IMR-90 (cell line): ENCODE measurements around the gene HEXIM1. TPM values are rescaled to one million over a fixed set of nuclear protein-coding genes. Genes with fewer than 3 reads are reported as not detected.

Source experiments
- ATAC-seq: fragments of 200-7000 bp; cut with Tn5 transposase; 2 replicates; pipeline ENCODE4 v1.9.1; 2020; ENCODE audit warnings: low read depth, mild to moderate bottlenecking, moderate library complexity
- BruUV-seq: library from RNA; stranded (reverse); fragments of 400-500 nt; replicated peaks from 2 replicates; lab custom pipeline; 2021; lab: Mats Ljungman, UMichigan
- CTCF ChIA-PET: fragments of 300-600 bp; formaldehyde crosslinking; extraction: SDS; loops from one replicate; lab custom pipeline; 2021; ENCODE audit warnings: antibody characterized with exemption; lab: Yijun Ruan, JAX
- POLR2A ChIA-PET: fragments of 300-600 bp; sonication (Branson Sonifier 250); formaldehyde crosslinking; loops from one replicate; lab custom pipeline; 2022; ENCODE audit warnings: antibody characterized with exemption; ENCODE audit not compliant: unreplicated experiment; lab: Charles Lee
- DNase-seq: peaks from one replicate; pipeline ENCODE4 v3.0.0; 2013
- H2AFZ ChIP-seq: replicated peaks from 2 replicates; pipeline ENCODE3; 2013; ENCODE audit warnings: low read length, mild to moderate bottlenecking; ENCODE audit not compliant: poor library complexity
- H2AK5ac ChIP-seq: 2 replicates; pipeline ENCODE4 v1.6.1; 2013; ENCODE audit warnings: low read depth, low read length, inconsistent platforms
- H2AK9ac ChIP-seq: replicated peaks from 2 replicates; pipeline ENCODE3; 2013; ENCODE audit warnings: mild to moderate bottlenecking, low read depth, low read length, moderate library complexity; ENCODE audit not compliant: poor library complexity
- H2BK120ac ChIP-seq: 2 replicates; pipeline ENCODE4 v1.6.1; 2013; ENCODE audit warnings: low read depth, low read length, inconsistent platforms
- H2BK15ac ChIP-seq: 3 replicates; pipeline ENCODE4 v1.6.1; 2013; ENCODE audit warnings: low read depth, low read length, inconsistent platforms
- H2BK20ac ChIP-seq: 2 replicates; pipeline ENCODE4 v1.6.1; 2013; ENCODE audit warnings: low read depth, mild to moderate bottlenecking, inconsistent platforms, low read length, moderate library complexity
- H2BK5ac ChIP-seq: 2 replicates; pipeline ENCODE4 v1.6.1; 2013; ENCODE audit warnings: mild to moderate bottlenecking, low read depth, low read length, inconsistent platforms; ENCODE audit not compliant: poor library complexity, severe bottlenecking
- H3K14ac ChIP-seq: replicated peaks from 2 replicates; pipeline ENCODE4 v1.6.1; 2013; ENCODE audit warnings: low read depth, low read length, inconsistent platforms
- H3K18ac ChIP-seq: 2 replicates; pipeline ENCODE4 v1.6.1; 2013; ENCODE audit warnings: low read depth, low read length, control low read depth
- H3K23ac ChIP-seq: 2 replicates; pipeline ENCODE4 v1.6.1; 2013; ENCODE audit warnings: low read depth, low read length, inconsistent platforms
- H3K27ac ChIP-seq: 2 replicates; pipeline ENCODE4 v1.5.1; 2013; ENCODE audit warnings: mild to moderate bottlenecking, control low read depth, low read length; ENCODE audit not compliant: insufficient read depth
- H3K27me3 ChIP-seq: 2 replicates; pipeline ENCODE4 v1.6.1; 2013; ENCODE audit warnings: low read length; ENCODE audit not compliant: control insufficient read depth, insufficient read depth
- H3K36me3 ChIP-seq: 2 replicates; pipeline ENCODE4 v1.6.1; 2013; ENCODE audit warnings: low read length, mixed read lengths; ENCODE audit not compliant: control insufficient read depth, insufficient read depth
- H3K4ac ChIP-seq: 2 replicates; pipeline ENCODE4 v1.6.1; 2013; ENCODE audit warnings: low read depth, low read length, inconsistent platforms
- H3K4me1 ChIP-seq: 2 replicates; pipeline ENCODE4 v1.6.1; 2013; ENCODE audit warnings: low read length, mixed read lengths; ENCODE audit not compliant: control insufficient read depth, insufficient read depth
- H3K4me2 ChIP-seq: 2 replicates; pipeline ENCODE4 v1.6.1; 2013; ENCODE audit warnings: low read depth, mild to moderate bottlenecking, control low read depth, low read length, moderate library complexity
- H3K4me3 ChIP-seq: 2 replicates; pipeline ENCODE4 v1.5.1; 2013; ENCODE audit warnings: low read depth, mild to moderate bottlenecking, control low read depth, low read length, moderate library complexity; ENCODE audit not compliant: insufficient read depth
- H3K56ac ChIP-seq: 2 replicates; pipeline ENCODE4 v1.6.1; 2013; ENCODE audit warnings: low read length, inconsistent platforms; ENCODE audit not compliant: insufficient read depth; ENCODE audit errors: extremely low read depth
- H3K79me1 ChIP-seq, 2 experiments: 2 replicates each; pipeline ENCODE4 v1.6.1; 2013; ENCODE audit warnings: low read length in 2 of 2, inconsistent platforms in 1 of 2, low read depth in 1 of 2
- H3K9ac ChIP-seq: 2 replicates; pipeline ENCODE4 v1.6.1; 2013; ENCODE audit warnings: low read depth, low read length, control low read depth
- H3K9me1 ChIP-seq: 2 replicates; pipeline ENCODE4 v1.6.1; 2013; ENCODE audit warnings: low read length, inconsistent platforms; ENCODE audit not compliant: insufficient read depth
- H3K9me3 ChIP-seq: 2 replicates; pipeline ENCODE4 v1.6.1; 2013; ENCODE audit warnings: low read length; ENCODE audit not compliant: control insufficient read depth, insufficient read depth
- H4K20me1 ChIP-seq: 2 replicates; pipeline ENCODE4 v1.6.1; 2013; ENCODE audit warnings: low read length, inconsistent platforms; ENCODE audit not compliant: insufficient read depth
- H4K5ac ChIP-seq: 2 replicates; pipeline ENCODE4 v1.6.1; 2013; ENCODE audit warnings: mild to moderate bottlenecking, low read depth, low read length, control low read depth
- H4K8ac ChIP-seq, 2 experiments: 2 replicates each; pipeline ENCODE4 v1.6.1; 2013; ENCODE audit warnings: low read depth in 2 of 2, low read length in 2 of 2, control low read depth in 1 of 2, inconsistent platforms in 1 of 2
- H4K91ac ChIP-seq: 2 replicates; pipeline ENCODE4 v1.6.1; 2013; ENCODE audit warnings: low read depth, low read length, inconsistent platforms; ENCODE audit not compliant: insufficient read depth
- MAZ ChIP-seq: IDR thresholded peaks from 2 replicates; pipeline ENCODE4 v1.6.1; 2012; ENCODE audit warnings: low read depth, mild to moderate bottlenecking, low read length, improper control_type of control experiment, moderate library complexity, borderline replicate concordance
- MXI1 ChIP-seq: IDR thresholded peaks from 2 replicates; pipeline ENCODE4 v1.6.1; 2012; ENCODE audit warnings: low read depth, mild to moderate bottlenecking, low read length, moderate library complexity, borderline replicate concordance
- WGBS, 2 experiments: methylation state at CpG; one replicate each; pipeline versions ENCODE4 v1.1.5 to v1.1.7; 2013; ENCODE audit warnings: missing lambda C conversion rate in 2 of 2; ENCODE audit not compliant: insufficient read length in 1 of 2; ENCODE audit errors: extremely low coverage in 2 of 2; 5-methylcytosine and 5-hydroxymethylcytosine counted together
- dilution Hi-C: fragments of 300-500 bp; cut with HindIII; formaldehyde crosslinking; loops from one replicate; pipeline ENCODE4 v1.14.3; 2018; ENCODE audit warnings: low sequenced_read_pairs; ENCODE audit not compliant: unreplicated experiment
- in situ Hi-C: fragments of 300-500 bp; cut with MboI; formaldehyde crosslinking; loops from 3 replicates; pipeline ENCODE4 v1.14.3; 2019; ENCODE audit warnings: low sequenced_read_pairs, inconsistent platforms, mixed read lengths
- intact Hi-C: fragments of 100-400 bp; cut with micrococcal nuclease; formaldehyde crosslinking; loops from 2 replicates; pipeline ENCODE4 v1.10.0; 2022
- polyA plus RNA-seq, 3 experiments: library from polyadenylated mRNA; depleted of rRNA; stranded (reverse); fragments of >200 nt; gene quantifications; 2 replicates each; pipeline ENCODE4 v1.2.3, GENCODE V29; 2012; ENCODE audit warnings: low replicate concordance in 1 of 3
- total RNA-seq: library from RNA; depleted of rRNA; stranded (reverse); fragments of >200 nt; gene quantifications from 2 replicates; pipeline ENCODE4 v1.2.3, GENCODE V29; 2012

Gene HEXIM1
- total and polyA plus RNA-seq, 2 of the 4 experiments (the other 2 are of a cell fraction): 5.9 to 14.5 TPM

GRCh38 chr17:45172541-45173286 lies 24.4 kb downstream of the HEXIM1 start:
- H2BK120ac ChIP-seq: peak overlapping the region; percentile 88
- H3K27me3 ChIP-seq: no peaks in the 10 kb centered on the region
- H3K27ac ChIP-seq: peak overlapping the region; percentile 71
- H4K8ac ChIP-seq: peak overlapping the region; percentile 98 to 99
- H3K14ac ChIP-seq: peak overlapping the region; percentile 87
- TF ChIP-seq MXI1: no peak
- peak; percentile 83; the same call in 1 of the 2 replicates for TF ChIP-seq MAZ
- H2AK9ac ChIP-seq: peak overlapping the region; percentile 95
- peak overlapping the region; percentile 23 for H3K4me2 ChIP-seq
- in situ Hi-C loops (no loop called here), dilution Hi-C loops (no loop called here), intact Hi-C loops (no loop called here)
- ATAC-seq (peak; percentile 77), DNase-seq (peak; percentile 72)
- no peaks in the 10 kb centered on the region for H4K20me1 ChIP-seq
- 40% methylated on average over 1 of the region's 10 CpGs; no CpG with 5 or more reads in 1 of the 2 experiments for WGBS, 2 experiments
- peak overlapping the region; percentile 96 for H2AK5ac ChIP-seq
- H3K79me1 ChIP-seq: peaks cover 0 to 19% of the 10 kb centered on the region in 2 experiments; a peak in 1 of 4 replicates
- peaks cover 30% of the 10 kb centered on the region for H3K4me1 ChIP-seq
- H3K18ac ChIP-seq: peak overlapping the region; percentile 48
- no peak overlapping the region for H3K4me3 ChIP-seq
- peak overlapping the region; percentile 96 for H4K91ac ChIP-seq
- H2BK20ac ChIP-seq: peak overlapping the region; percentile 82
- no peaks in the 10 kb centered on the region for H3K9me3 ChIP-seq
- H3K56ac ChIP-seq: no peak overlapping the region
- peak overlapping the region; percentile 78 for H2BK5ac ChIP-seq
- peak overlapping the region; percentile 72; the same call in 1 of the 2 replicates for H3K23ac ChIP-seq
- peaks cover 33% of the 10 kb centered on the region for H3K9me1 ChIP-seq
- peak overlapping the region; percentile 93 for H2AFZ ChIP-seq
- peak overlapping the region; percentile 96 for H3K4ac ChIP-seq
- CTCF ChIA-PET: interaction anchor here (0.6 to 1.2 kb wide), 2 partner anchors 21 to 37 kb away, joined by 5 read pairs; partner anchors contain the start of gene ACBD4
- peak overlapping the region; percentile 83 for H4K5ac ChIP-seq
- H2BK15ac ChIP-seq: peak overlapping the region; percentile 93; the same call in 2 of the 3 replicates
- POLR2A ChIA-PET: interaction anchor here (0.5 to 2.2 kb wide), 4 partner anchors 11 to 236 kb away, joined by 4 to 10 read pairs (median 8); partner anchors contain the start of genes HEXIM1 and HEXIM2
- peaks cover 4% of the 10 kb centered on the region; the same call in 1 of the 2 replicates for H3K36me3 ChIP-seq
- peak overlapping the region; percentile 7; the same call in 1 of the 2 replicates for H3K9ac ChIP-seq
- no TSS peak for BruUV-seq
